Trophoblast cell (in vitro differentiated cells and primary cell): ENCODE measurements around the gene ZMYND8.

ENCODE experiments used
- DNase-seq, 2 donors: peaks; one replicate each; pipeline ENCODE4 v3.0.0-alpha.2; 2016
- H2AFZ ChIP-seq: 2 replicates; pipeline ENCODE4 v1.6.1; 2013; ENCODE audit warnings: low read length, moderate library complexity, mild to moderate bottlenecking; ENCODE audit not compliant: insufficient read depth, poor library complexity
- H2AK5ac ChIP-seq: 2 replicates; pipeline ENCODE4 v1.6.1; 2013; ENCODE audit warnings: mild to moderate bottlenecking, low read length
- H2BK120ac ChIP-seq: 2 replicates; pipeline ENCODE4 v1.6.1; 2013; ENCODE audit warnings: low read length, mild to moderate bottlenecking, moderate library complexity; ENCODE audit not compliant: insufficient read depth, poor library complexity
- H2BK12ac ChIP-seq: 2 replicates; pipeline ENCODE4 v1.6.1; 2013; ENCODE audit warnings: mild to moderate bottlenecking, low read length, moderate library complexity
- H2BK5ac ChIP-seq: 2 replicates; pipeline ENCODE4 v1.6.1; 2013; ENCODE audit warnings: low read length, low read depth, moderate library complexity, mild to moderate bottlenecking; ENCODE audit not compliant: poor library complexity
- H3K14ac ChIP-seq: 2 replicates; pipeline ENCODE4 v1.6.1; 2013; ENCODE audit warnings: mild to moderate bottlenecking, low read length
- H3K18ac ChIP-seq: 2 replicates; pipeline ENCODE4 v1.6.1; 2013; ENCODE audit warnings: mild to moderate bottlenecking, low read length
- H3K23ac ChIP-seq: 2 replicates; pipeline ENCODE4 v1.6.1; 2013; ENCODE audit warnings: low read length
- H3K27ac ChIP-seq: 2 replicates; pipeline ENCODE4 v1.5.1; 2013; ENCODE audit warnings: low read depth, mild to moderate bottlenecking, inconsistent platforms, low read length, moderate library complexity
- H3K27me3 ChIP-seq: 2 replicates; pipeline ENCODE4 v1.6.1; 2013; ENCODE audit warnings: inconsistent platforms, mild to moderate bottlenecking, low read length, moderate library complexity; ENCODE audit not compliant: insufficient read depth
- H3K36me3 ChIP-seq, 2 experiments: 1 replicate in 1 of 2; 2 replicates in 1 of 2; pipeline ENCODE4 v1.6.1; 2013; ENCODE audit warnings: low read length in 2 of 2, mild to moderate bottlenecking in 2 of 2, moderate library complexity in 1 of 2; ENCODE audit not compliant: insufficient read depth in 2 of 2, control insufficient read depth in 1 of 2
- H3K4ac ChIP-seq: 2 replicates; pipeline ENCODE4 v1.6.1; 2013; ENCODE audit warnings: low read depth, mild to moderate bottlenecking, low read length, moderate library complexity
- H3K4me1 ChIP-seq, 2 experiments: 1 replicate in 1 of 2; 2 replicates in 1 of 2; pipeline ENCODE4 v1.6.1; 2013; ENCODE audit warnings: low read length in 2 of 2, mild to moderate bottlenecking in 2 of 2, moderate library complexity in 1 of 2; ENCODE audit not compliant: insufficient read depth in 2 of 2, control insufficient read depth in 1 of 2
- H3K4me2 ChIP-seq: 2 replicates; pipeline ENCODE4 v1.6.1; 2013; ENCODE audit warnings: inconsistent platforms, mild to moderate bottlenecking, low read length, moderate library complexity
- H3K4me3 ChIP-seq: 2 replicates; pipeline ENCODE4 v1.5.1; 2013; ENCODE audit warnings: mild to moderate bottlenecking, low read depth, low read length, inconsistent platforms
- H3K79me1 ChIP-seq: one replicate; pipeline ENCODE4 v1.6.1; 2013; ENCODE audit warnings: low read length
- H3K79me2 ChIP-seq: 2 replicates; pipeline ENCODE4 v1.6.1; 2013; ENCODE audit warnings: low read length, mild to moderate bottlenecking; ENCODE audit not compliant: control insufficient read depth, insufficient read depth, poor library complexity
- H3K9ac ChIP-seq: 2 replicates; pipeline ENCODE4 v1.6.1; 2013; ENCODE audit warnings: mild to moderate bottlenecking, low read length
- H3K9me3 ChIP-seq: 2 replicates; pipeline ENCODE4 v1.6.1; 2013; ENCODE audit warnings: low read depth, mild to moderate bottlenecking, control low read depth, inconsistent platforms, low read length; ENCODE audit not compliant: insufficient read depth
- H4K12ac ChIP-seq: 2 replicates; pipeline ENCODE4 v1.6.1; 2013; ENCODE audit warnings: low read depth, mild to moderate bottlenecking, low read length, moderate library complexity
- H4K8ac ChIP-seq: 2 replicates; pipeline ENCODE4 v1.6.1; 2013; ENCODE audit warnings: low read depth, mild to moderate bottlenecking, low read length, moderate library complexity
- H4K91ac ChIP-seq: one replicate; pipeline ENCODE4 v1.6.1; 2013; ENCODE audit warnings: low read depth, mild to moderate bottlenecking, low read length, moderate library complexity
- WGBS: extraction: QIAGEN DNeasy Blood & Tissue Kit; methylation state at CpG from one replicate; pipeline ENCODE4 v1.1.7; 2013; ENCODE audit warnings: missing lambda C conversion rate; ENCODE audit not compliant: insufficient read length, insufficient coverage; ENCODE audit errors: extremely low coverage; 5-methylcytosine and 5-hydroxymethylcytosine counted together

Gene ZMYND8

DNA sequence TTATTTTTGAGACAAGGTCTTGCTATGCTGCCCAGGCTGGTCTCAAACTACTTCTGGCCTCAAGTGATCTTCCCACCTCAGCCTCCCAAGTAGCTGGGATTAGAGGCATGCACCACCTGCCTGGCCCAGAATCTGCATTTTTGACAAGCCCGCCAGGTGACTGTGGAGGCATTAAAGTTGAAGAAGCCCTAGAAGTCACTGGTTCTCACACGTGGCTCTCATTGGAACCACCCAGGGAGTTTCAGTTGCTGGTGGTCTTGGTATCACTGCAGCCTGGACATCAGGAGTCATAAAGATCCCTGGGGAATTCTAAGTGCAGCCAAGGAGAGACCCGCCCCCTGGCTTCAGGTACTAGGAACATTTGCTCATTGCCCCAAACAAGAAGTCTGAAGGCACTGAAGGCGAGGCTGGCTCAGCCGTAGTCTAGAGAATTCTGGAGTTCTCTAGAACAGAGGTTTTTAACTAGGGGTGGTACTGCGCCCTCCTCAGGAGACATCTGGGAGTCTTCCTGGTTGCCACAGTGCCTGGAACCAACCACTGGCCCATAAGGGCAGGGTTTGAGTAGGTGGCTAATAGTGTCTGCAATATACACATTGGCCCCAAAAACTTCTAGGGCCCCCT is 182.8 kb downstream of the ZMYND8 start:
- H3K79me1 ChIP-seq, result no peaks in the 10 kb centered on the region
- H4K91ac ChIP-seq, result no peak overlapping the region
- H3K9ac ChIP-seq, result no peak overlapping the region
- H3K18ac ChIP-seq, result no peak overlapping the region
- no peaks in the 10 kb centered on the region for H3K27me3 ChIP-seq
- H2BK5ac ChIP-seq, result no peak overlapping the region
- H3K23ac ChIP-seq, result no peak overlapping the region
- H2AFZ ChIP-seq, result no peak overlapping the region
- H3K4ac ChIP-seq, result no peak overlapping the region
- no peaks in the 10 kb centered on the region for H3K79me2 ChIP-seq
- H3K4me2 ChIP-seq, result no peak overlapping the region
- peaks cover 2% of the 10 kb centered on the region for H3K9me3 ChIP-seq
- H2BK120ac ChIP-seq, result no peak overlapping the region
- H3K4me1 ChIP-seq, result peaks cover 0 to 3% of the 10 kb centered on the region in 2 experiments
- H4K8ac ChIP-seq, result no peak overlapping the region
- H3K36me3 ChIP-seq, result peaks cover 9 to 12% of the 10 kb centered on the region in 2 experiments
- DNase-seq, result no peak
- no peak overlapping the region for H4K12ac ChIP-seq
- H2BK12ac ChIP-seq, result no peak overlapping the region
- H3K27ac ChIP-seq, result no peak overlapping the region
- WGBS, result no CpG with 5 or more reads among the region's 6 CpGs
- H3K4me3 ChIP-seq, result no peak overlapping the region
- H2AK5ac ChIP-seq, result no peak overlapping the region
- H3K14ac ChIP-seq, result no peak overlapping the region

- Histone ChIP-seq H4K91ac (no peak overlapping the region), H3K9ac (no peak overlapping the region), H3K27me3 (no peaks in the 10 kb centered on the region), H2BK5ac (no peak overlapping the region), H3K79me1 (no peaks in the 10 kb centered on the region), H3K4ac (no peak overlapping the region), H4K12ac (no peak overlapping the region), H3K9me3 (peaks cover 2% of the 10 kb centered on the region), H3K18ac (no peak overlapping the region), H3K79me2 (no peaks in the 10 kb centered on the region), H3K4me2 (no peak overlapping the region), H2AK5ac (no peak overlapping the region), H3K27ac (no peak overlapping the region), H4K8ac (no peak overlapping the region), H3K23ac (no peak overlapping the region), H3K36me3 (peaks cover 9 to 10% of the 10 kb centered on the region in 2 experiments), H3K4me1 (peaks cover 0 to 3% of the 10 kb centered on the region in 2 experiments), H3K4me3 (no peak overlapping the region), H3K14ac (no peak overlapping the region), H2AFZ (no peak overlapping the region), H2BK12ac (no peak overlapping the region), H2BK120ac (no peak overlapping the region)
- DNase-seq, result no peak
- WGBS, result no CpG with 5 or more reads among the region's 16 CpGs
Observed at GRCh38 chr20:47172579-47172978, 183.9 kb downstream of the ZMYND8 start.

DNA sequence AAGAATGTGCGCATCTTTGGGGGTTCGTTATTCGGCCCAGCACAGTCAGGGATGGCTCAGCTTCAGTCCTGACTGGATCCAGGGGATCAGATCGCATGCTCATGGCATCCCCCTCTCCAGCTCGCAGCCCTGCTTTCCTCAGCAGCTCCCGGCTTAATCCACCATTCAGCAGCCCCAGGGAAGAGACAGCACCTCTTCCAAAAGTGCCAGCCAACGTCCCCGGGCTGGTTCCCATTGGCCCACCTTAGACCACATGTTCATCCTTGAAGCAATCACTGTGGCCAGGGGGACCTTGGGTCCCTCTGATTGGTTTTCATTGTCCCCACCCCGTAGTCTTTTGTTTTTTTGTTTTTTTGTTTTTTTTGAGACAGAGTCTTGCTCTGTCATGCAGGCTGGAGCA is 188.7 kb downstream of the ZMYND8 start:
- Histone ChIP-seq H3K23ac (no peak overlapping the region), H3K4me3 (no peak overlapping the region), H3K4ac (no peak overlapping the region), H3K79me2 (no peaks in the 10 kb centered on the region), H3K4me1 (peaks cover 4 to 12% of the 10 kb centered on the region in 2 experiments), H3K4me2 (no peak overlapping the region), H3K27ac (no peak overlapping the region), H2BK12ac (no peak overlapping the region), H2AK5ac (no peak overlapping the region), H2AFZ (no peak overlapping the region), H3K18ac (no peak overlapping the region), H3K9me3 (peaks cover 5% of the 10 kb centered on the region), H3K79me1 (no peaks in the 10 kb centered on the region), H2BK5ac (no peak overlapping the region), H3K36me3 (peaks cover 5 to 7% of the 10 kb centered on the region in 2 experiments), H4K8ac (no peak overlapping the region), H3K9ac (no peak overlapping the region), H4K12ac (no peak overlapping the region), H3K27me3 (no peaks in the 10 kb centered on the region), H3K14ac (no peak overlapping the region), H2BK120ac (no peak overlapping the region), H4K91ac (no peak overlapping the region)
- no peak for DNase-seq
- WGBS, result no CpG with 5 or more reads among the region's 9 CpGs

DNA sequence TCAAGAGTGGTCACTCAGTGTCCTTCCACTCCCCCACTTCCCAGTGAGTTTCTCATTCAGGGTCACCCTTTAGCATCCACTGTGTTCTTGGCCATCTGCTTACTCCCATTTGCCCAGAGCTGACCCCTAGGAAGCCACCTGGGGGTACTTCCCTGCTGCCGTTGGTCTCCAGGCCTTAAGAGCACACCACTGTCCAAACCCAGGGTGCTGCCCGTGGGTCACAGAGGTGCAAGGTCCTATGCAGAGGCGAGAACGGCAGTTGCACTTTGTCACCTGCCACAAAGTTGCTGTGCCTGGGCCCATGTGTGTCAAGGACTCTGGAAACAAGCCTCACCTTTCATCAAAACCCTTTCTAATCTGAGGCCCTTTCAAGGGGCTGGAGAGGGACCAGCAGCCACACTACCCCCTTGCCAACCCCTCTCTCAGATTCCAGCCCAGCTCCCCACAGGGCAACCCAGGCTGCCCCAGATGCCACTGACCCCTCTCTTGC is 191.1 kb downstream of the ZMYND8 start:
- peaks cover 0 to 3% of the 10 kb centered on the region in 2 experiments for H3K36me3 ChIP-seq
- H2BK12ac ChIP-seq, result no peak overlapping the region
- no peaks in the 10 kb centered on the region for H3K79me2 ChIP-seq
- no peak overlapping the region for H2BK5ac ChIP-seq
- H3K18ac ChIP-seq, result no peak overlapping the region
- H3K23ac ChIP-seq, result no peak overlapping the region
- H4K91ac ChIP-seq, result no peak overlapping the region
- DNase-seq, result no peak
- peaks cover 3% of the 10 kb centered on the region for H3K9me3 ChIP-seq
- no peak overlapping the region for H2AK5ac ChIP-seq
- no peak overlapping the region for H4K12ac ChIP-seq
- no peak overlapping the region for H3K4me2 ChIP-seq
- no peak overlapping the region for H4K8ac ChIP-seq
- no peaks in the 10 kb centered on the region for H3K79me1 ChIP-seq
- WGBS, result no CpG with 5 or more reads among the region's 4 CpGs
- peaks cover 4 to 10% of the 10 kb centered on the region in 2 experiments for H3K4me1 ChIP-seq
- H3K27ac ChIP-seq, result no peak overlapping the region
- H3K4ac ChIP-seq, result no peak overlapping the region
- H3K9ac ChIP-seq, result no peak overlapping the region
- no peak overlapping the region for H2AFZ ChIP-seq
- no peak overlapping the region for H3K14ac ChIP-seq
- H3K4me3 ChIP-seq, result no peak overlapping the region
- no peak overlapping the region for H2BK120ac ChIP-seq
- no peaks in the 10 kb centered on the region for H3K27me3 ChIP-seq
